NCI-H69 (cell line): ENCODE measurements around the gene TXNDC5.
"Not testable (repeated sequence)": the region's sequence is repeated elsewhere in the genome, so short reads cannot be mapped to it uniquely, and the experiment has no call there.

Source experiments
- DNase-seq: peaks from one replicate; lab custom pipeline; 2025; lab: John Stamatoyannopoulos, UW

Gene TXNDC5

GRCh38 chr6:7895125-7895423, 15.5 kb downstream of the TXNDC5 start:
- DNase-seq: no peak

DNA sequence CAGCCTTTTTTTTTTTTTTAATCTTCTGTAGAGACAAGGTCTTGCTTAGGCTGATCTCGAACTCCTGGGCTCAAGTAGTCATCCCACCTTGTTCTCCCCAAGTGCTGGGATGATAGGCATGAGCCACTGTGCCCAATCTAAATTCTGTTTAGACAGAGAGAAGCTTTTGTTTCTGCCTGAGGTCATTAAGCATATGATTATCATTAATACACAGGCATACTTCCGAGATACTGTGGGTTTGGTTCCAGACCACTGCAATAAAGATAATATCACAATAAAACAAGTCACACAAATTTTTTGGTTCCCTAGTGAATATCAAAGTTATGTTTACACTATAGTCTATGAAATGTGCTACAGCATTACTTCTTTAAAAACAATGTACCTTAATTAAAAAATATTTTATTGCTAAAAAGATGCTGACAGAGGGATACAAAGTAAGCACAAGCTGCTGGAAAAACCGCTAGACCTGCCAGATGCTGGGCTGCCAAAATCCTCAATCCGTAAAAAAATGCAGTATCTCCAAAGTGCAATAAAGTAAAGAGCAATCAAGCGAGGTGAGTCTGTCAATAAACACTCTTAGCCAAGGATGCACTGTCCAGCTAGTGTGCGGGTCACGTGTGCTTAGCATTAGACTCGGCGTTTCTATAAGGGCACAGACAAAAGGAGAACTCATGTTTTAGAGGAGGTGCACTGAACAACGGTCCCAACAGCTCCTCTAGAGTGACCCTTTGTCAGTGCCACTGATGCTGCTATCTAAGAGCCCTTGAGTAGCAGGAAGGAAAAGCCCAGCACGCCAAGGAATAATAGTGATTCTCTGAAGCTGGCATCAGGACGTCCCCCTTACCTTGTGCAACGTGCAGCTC, 16.1 kb downstream of the TXNDC5 start:
- DNase-seq: no peak

GRCh38 chr6:7893342-7893741, 17.2 kb downstream of the TXNDC5 start:
- no peak for DNase-seq

GRCh38 chr6:7892367-7892766, 18.2 kb downstream of the TXNDC5 start:
- DNase-seq: not testable (repeated sequence)

DNA sequence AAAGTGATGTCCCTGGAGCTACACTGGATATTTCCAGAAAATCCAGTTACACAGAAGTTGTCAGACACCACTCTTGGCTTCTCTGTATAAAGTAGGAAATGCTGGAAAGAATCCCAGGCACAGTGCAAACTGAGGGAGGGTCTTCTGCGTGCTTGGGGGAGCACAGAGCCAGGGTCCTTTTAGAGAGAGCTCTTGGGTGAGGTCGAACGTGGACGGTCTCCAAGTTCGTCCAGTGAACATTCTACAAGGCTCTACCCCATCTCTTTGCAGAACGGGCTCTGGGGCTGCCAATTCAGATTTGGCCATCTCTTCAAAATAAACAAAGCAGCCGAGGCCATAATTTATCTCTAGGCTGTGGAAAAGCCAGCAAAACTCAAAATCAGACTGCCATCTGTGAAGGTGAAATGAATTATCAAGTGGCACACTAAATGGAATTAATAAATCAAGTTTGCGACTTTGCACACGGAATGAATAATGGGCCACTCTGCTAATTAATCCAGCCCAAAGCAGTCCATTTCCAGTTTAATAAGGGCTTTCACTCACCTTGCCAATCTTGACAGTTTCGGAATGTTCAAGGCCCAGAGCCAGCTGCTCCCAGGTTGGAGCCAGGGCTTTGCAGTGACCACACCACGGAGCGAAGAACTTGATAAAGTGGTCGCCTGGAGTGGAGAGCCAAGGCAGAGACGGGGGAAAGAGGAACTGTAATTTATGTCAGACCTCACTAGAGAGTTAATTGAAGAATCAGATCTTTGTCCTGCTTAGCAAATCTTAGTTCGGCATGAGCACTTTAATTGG, 19.3 kb downstream of the TXNDC5 start:
- DNase-seq: no peak

DNA sequence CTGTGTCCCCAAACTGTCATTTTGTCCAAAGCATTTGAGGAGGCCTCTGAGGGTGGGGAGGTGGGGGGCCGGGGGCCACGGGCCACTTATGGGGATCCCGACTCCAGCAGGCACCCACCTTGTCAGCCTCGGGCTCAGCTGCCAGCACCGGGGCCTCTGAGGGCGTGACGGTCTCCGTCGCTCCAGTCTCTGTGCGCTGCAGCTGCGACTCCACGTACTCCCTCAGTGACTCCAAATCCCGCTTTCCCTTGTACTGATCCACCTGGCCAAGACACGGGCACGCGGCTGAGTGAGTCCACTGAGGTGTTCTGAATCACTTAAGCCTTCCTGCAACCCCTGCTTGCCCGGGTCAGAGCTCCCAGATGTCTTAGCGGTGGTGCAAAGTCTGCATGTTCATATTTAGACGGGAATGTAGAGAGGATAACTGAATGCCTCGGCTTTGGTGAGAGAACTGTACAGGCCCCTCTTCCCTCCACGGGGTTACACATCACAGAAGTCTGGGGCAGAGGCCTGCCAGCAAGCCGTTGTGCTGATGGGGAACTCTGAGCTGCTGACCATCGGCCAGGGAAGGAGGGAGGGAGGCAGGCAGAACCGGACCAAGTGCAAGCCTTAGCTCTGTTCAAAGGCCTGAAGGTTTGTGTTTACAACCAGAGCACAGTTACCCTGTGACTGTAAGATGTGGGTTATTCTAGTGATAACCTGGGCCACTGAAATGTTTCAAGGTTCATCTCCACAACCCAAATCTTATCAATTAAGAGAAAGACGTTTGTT, 21.8 kb downstream of the TXNDC5 start:
- DNase-seq: no peak

DNA sequence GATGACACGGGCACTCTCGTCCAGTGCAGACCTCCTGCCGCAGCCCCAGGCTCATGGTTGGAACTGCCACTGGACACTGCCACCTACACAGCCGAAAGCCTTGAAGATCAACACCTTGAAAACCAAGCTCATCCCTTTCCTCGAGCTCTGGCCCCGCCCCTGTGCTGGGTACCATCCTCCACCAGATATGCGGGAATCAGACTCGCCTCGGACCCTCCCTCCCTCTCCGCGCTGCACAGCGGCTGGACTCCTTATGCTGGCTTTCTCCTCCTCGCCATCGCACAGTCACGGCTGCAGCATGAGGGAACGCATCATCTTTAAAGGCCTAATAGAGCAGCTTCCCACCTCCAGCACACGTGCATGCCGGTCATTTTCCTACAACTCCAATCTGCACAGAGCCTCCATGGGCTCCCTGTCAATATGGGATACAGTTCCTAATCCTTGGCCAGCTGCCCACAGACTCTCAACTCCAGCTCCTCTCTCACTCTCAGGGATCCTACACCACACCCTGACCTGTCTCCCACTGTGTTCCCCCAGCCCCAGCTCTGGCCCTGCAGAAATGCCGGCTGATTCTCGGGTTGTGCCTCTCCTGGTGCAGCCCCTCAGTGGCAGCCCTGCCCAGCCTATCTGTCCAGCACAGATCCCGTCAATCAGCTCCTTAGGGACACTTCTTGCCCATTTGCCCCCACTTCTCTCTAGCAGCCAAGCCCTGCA, 23.2 kb downstream of the TXNDC5 start:
- DNase-seq: no peak

- DNase-seq: no peak
These were observed 24.5 kb downstream of the TXNDC5 start for GRCh38 chr6:7886132-7886531.

- no peak for DNase-seq
These were observed 27.2 kb downstream of the TXNDC5 start for GRCh38 chr6:7883381-7883780.

GRCh38 chr6:7882505-7883257, 27.9 kb downstream of the TXNDC5 start:
- no peak for DNase-seq

GRCh38 chr6:7881765-7882500, 28.7 kb downstream of the TXNDC5 start:
- DNase-seq: no peak

- DNase-seq: no peak
These were observed 29.9 kb downstream of the TXNDC5 start for GRCh38 chr6:7880718-7881107.

DNA sequence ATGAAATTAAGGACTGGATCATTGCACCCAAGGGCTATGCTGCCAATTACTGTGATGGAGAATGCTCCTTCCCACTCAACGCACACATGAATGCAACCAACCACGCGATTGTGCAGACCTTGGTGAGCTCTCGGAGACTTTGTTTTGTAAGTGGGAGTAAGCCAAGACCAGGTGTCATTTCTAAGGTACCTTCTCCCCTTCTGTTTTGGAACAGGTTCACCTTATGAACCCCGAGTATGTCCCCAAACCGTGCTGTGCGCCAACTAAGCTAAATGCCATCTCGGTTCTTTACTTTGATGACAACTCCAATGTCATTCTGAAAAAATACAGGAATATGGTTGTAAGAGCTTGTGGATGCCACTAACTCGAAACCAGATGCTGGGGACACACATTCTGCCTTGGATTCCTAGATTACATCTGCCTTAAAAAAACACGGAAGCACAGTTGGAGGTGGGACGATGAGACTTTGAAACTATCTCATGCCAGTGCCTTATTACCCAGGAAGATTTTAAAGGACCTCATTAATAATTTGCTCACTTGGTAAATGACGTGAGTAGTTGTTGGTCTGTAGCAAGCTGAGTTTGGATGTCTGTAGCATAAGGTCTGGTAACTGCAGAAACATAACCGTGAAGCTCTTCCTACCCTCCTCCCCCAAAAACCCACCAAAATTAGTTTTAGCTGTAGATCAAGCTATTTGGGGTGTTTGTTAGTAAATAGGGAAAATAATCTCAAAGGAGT, 30.4 kb downstream of the TXNDC5 start:
- no peak for DNase-seq

DNA sequence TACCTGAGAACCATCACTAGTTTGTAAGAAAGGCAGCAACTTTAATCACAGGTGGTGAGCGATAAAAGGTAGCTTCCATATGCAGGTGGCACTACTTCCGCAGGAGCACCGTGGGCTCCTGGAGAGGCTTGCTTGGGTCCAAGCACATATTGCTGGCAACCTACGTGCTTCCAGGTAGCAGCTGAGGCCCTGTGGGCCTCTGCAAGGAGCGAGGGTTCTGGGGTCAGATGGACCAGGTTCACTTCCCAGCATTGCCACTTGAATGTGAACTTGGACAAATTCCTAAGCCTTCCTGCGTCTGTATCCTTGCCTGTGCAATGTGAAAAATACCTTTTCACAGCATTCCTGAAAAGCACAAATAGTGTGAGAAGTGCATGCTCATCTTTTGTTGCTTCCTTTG, 31.0 kb downstream of the TXNDC5 start:
- DNase-seq: no peak

DNA sequence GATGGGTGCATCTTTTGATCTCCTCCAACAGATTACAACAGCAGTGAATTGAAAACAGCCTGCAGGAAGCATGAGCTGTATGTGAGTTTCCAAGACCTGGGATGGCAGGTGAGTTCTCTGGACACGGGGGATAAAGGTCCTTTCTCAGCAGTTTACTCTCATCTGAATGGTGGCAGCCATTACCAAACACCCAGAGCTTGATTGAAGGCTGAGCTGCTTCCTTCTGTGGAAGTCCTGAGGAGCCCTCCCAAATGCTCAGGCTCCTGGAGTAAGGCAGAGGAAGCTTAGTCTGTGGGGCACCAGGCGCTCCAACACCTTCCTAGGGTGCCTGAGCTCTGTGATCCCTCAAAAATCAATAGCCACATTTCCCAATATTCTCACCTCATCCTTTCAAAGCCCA, 31.5 kb downstream of the TXNDC5 start:
- DNase-seq: no peak

- no peak for DNase-seq
These were observed 32.1 kb downstream of the TXNDC5 start for GRCh38 chr6:7878401-7878964.

DNA sequence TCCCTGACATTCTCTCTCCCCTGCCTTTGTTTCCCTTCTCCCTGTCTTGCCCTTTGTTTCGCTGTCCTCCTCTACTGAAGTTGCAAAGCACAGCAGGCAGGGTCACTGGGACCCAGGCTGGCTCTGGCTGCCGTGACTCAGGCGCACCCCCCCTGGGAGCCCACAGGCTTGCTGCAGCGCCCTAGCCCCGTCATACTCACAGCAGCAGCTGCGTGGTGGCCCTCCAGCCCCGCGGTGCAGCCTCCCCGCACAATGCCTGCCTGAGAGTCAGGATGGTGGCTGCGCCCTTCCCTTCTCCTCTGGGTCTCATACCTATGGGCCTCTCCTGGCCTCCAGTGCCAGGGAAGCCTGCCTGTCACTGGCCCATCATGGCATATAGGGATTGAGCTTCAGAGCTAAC, 41.7 kb downstream of the TXNDC5 start:
- DNase-seq: no peak

DNA sequence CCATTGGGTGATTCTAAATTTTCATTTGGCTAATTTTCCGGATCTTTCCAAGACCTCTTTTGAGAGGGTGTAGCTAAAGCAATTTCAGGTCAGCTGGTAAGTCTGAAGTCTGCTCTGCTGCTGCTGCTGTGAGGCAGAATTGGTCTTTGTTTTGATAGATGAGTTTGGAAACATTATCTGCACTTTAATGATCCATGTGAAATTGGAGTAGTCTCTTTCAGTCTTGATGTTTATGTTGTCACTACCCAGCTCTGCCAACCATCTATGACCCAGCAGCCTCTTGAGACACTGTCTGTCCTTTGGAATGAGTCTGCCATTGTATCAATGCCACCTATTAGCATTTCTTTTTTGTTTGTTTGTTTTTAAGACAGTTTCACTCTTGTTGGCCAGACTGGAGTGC, 44.1 kb downstream of the TXNDC5 start:
- DNase-seq: no peak

DNA sequence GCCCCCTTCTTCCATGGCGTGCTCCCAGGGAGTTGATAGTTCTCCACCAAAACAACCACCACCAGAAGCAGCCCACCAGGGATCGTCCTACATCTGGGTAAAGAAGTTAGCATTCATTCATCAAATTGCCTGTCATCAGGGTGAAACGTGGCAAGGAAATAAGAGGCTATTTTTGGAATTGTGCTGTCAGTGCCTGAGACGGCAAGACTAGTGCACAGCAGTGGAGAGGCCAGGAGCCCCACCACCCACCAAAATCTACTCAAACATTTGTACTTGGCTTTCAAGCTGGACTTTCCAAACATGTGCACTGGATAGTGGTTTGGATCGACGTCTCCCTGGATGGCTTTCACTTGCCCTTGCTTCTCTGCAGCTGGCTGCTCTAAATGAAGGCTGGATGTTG, 44.8 kb downstream of the TXNDC5 start:
- no peak for DNase-seq

DNA sequence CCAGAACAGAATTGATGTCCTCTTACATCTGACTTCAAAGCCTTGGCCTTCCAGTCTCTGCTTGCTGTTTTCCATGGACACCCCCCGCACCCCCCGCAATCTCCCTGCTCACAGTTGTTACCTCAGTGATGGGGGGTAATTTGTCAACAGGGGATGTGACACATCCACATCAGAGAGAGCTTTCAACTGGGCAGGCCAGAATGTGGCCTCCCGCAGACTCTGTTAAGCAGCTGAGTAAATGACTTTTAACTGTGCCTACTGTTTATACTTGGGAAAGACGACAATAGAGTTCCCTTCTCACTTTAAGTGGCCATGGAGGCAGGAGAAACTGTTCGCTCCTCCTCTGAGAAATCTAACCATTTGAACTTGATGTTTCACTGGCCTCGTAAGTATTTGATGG, 51.0 kb downstream of the TXNDC5 start:
- peak; percentile 80 for DNase-seq
